Measurements from ENCODE around the gene NIFK. TPM values are rescaled to one million over a fixed set of nuclear protein-coding genes. Genes with fewer than 3 reads are reported as not detected.

Gene NIFK
- 43.7 and 79.3 TPM in 2 replicates for total RNA-seq

DNA sequence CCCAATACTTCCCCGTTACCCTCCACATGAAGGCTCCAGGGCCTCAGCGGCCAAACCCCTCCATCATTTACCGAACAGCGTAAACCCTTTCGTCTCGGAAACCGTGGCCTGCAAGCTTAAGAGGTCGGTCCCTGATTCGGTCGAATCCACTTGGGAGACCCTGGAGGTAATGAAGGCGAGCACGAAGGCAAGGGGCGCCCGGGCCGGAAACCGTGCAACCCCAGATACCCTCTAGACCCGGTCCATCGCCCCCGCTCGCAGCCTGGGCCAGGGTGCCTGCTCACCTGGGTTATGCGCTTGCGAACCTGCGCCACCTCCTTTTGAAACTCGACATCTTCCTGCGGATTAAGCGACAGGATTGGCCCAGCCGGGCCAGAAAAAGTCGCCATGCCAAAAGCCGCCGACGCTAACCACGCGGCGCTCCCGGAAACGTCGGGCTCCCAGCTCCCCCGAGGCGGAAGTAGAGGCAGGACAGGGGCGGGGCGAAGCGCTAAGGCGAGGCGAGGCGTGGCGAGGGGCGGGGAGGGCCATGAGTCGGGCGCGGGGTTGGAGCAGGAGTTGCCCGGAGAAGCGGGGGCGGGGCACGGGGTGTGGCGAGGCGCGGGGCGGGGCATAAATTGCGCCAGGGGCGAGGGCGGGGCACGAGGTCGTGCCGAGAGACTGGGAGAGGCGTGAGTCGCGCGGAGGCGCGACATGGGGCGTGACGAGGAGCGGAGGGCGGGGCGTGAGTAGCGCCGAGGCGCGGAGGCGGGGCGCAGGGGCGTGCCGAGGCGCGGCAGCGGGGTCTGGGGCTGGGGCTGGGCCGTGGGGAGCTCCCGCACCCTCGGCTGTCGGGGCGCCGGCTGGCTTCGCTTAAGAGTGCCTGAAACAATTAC, at the start of gene NIFK:
NIFK (minus strand) TSS at position 414 of the 875 bp plus-strand sequence; CDS start at position 389, 25 bp downstream.

DNA sequence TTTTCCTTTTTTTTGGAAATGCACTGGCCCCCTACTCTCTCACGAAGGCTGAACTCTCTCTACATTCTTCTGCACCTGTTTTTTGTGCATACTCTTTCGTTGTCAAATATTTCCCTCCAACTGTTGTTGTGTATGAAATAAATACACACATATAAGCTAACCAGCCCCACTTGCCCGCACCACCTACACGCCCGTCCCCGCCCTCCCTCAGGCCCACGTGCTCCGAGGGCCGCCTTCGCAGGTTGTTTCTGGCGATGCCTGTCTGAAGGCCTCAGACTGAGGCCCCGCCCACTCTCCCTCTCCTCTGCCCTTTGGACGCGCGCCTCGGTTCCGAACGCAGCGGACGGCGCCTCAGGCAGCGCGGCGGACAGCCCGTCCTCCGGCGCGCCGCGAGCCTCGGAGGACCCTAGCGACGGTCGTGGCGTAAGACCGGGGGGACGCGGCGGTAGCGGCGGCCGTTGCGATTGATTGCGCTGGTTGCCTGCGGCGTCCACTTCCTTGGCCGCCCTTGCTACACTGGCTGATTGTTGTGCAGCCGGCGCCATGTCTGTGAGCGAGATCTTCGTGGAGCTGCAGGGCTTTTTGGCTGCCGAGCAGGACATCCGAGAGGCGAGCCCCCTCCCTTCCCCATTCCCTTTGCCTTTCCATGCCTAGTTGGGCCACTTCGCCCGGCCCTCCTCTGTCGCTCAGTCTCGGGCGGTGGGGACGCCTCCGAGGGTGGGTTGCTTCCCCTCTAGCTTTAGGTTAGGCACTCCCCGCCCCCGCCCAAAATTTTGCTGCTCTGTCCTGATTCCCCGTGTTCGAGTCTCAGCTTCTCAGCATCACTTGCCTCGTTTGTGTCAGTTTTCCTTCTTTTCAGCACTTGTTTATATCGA, 18.8 kb upstream of the NIFK start, which contains the start of gene TSN:
TSN (plus strand) TSS at position 415 of the 875 bp plus-strand sequence; CDS start at position 544, 129 bp downstream.

Other genes starting within 250 kb of the NIFK start
- gene RNU4ATAC, start 206.0 kb downstream of the NIFK start, total RNA-seq = not detected in 2 replicates
- gene CLASP1, start 87.4 kb downstream of the NIFK start, total RNA-seq = 15.5 and 32.6 TPM in 2 replicates
- gene TSN, start 18.8 kb upstream of the NIFK start, total RNA-seq = 29.6 and 38.4 TPM in 2 replicates